DMS 273 (cell line): ENCODE measurements around the gene PEX5.

Source experiments
- DNase-seq: peaks from one replicate; lab custom pipeline; 2025; ENCODE audit not compliant: unreplicated experiment; lab: John Stamatoyannopoulos, UW

Gene PEX5

GRCh38 chr12:7189398-7190267 lies at the start of gene PEX5:
TSS of gene PEX5 (plus strand) at chr12:7189686. CDS start at chr12:7190378, 692 bp downstream.
- peak; percentile 93 for DNase-seq

GRCh38 chr12:7141351-7142005 lies 48.0 kb upstream of the PEX5 start:
- DNase-seq, result no peak

- peak; percentile 71 for DNase-seq
Observed at GRCh38 chr12:7142056-7142644, 47.3 kb upstream of the PEX5 start.

GRCh38 chr12:7142809-7143465 lies 46.5 kb upstream of the PEX5 start:
- no peak for DNase-seq

GRCh38 chr12:7143564-7143963 lies 45.9 kb upstream of the PEX5 start:
- DNase-seq, result no peak

GRCh38 chr12:7144414-7145120 lies 44.9 kb upstream of the PEX5 start:
- peak; percentile 51 for DNase-seq

- DNase-seq, result no peak
Observed at GRCh38 chr12:7145671-7146070, 43.8 kb upstream of the PEX5 start.

- DNase-seq, result no peak
Observed at GRCh38 chr12:7146228-7146627, 43.3 kb upstream of the PEX5 start.

GRCh38 chr12:7146906-7147305 lies 42.6 kb upstream of the PEX5 start:
- DNase-seq, result no peak

- no peak for DNase-seq
Observed at GRCh38 chr12:7150356-7150755, 39.1 kb upstream of the PEX5 start.

- DNase-seq, result no peak
Observed at GRCh38 chr12:7150841-7151240, 38.6 kb upstream of the PEX5 start.

GRCh38 chr12:7151532-7151931 lies 38.0 kb upstream of the PEX5 start:
- no peak for DNase-seq

GRCh38 chr12:7152818-7153217 lies 36.7 kb upstream of the PEX5 start:
- no peak for DNase-seq

- no peak for DNase-seq
Observed at GRCh38 chr12:7154042-7154441, 35.4 kb upstream of the PEX5 start.

- no peak for DNase-seq
Observed at GRCh38 chr12:7154901-7155470, 34.5 kb upstream of the PEX5 start.

- no peak for DNase-seq
Observed at GRCh38 chr12:7155471-7156034, 33.9 kb upstream of the PEX5 start.

GRCh38 chr12:7156259-7157197 lies 33.0 kb upstream of the PEX5 start:
- no peak for DNase-seq

GRCh38 chr12:7157391-7157790 lies 32.1 kb upstream of the PEX5 start:
- DNase-seq, result no peak
